ENCODE measurements around the gene LITAF.
"Not testable (repeated sequence)": the region's sequence is repeated elsewhere in the genome, so short reads cannot be mapped to it uniquely, and the experiment has no call there.

Gene LITAF

GRCh38 chr16:11524098-11524760 is 62.5 kb downstream of the LITAF start:
- no peak for DNase-seq (ENCODE audit: extremely low read depth in 1 of 2, low read depth in 1 of 2)

GRCh38 chr16:11521055-11521454 is 65.7 kb downstream of the LITAF start:
- DNase-seq (ENCODE audit: extremely low read depth in 1 of 2, low read depth in 1 of 2) = no peak

- no peak for DNase-seq (ENCODE audit: extremely low read depth in 1 of 2, low read depth in 1 of 2)
Measured at GRCh38 chr16:11520442-11520841, 66.3 kb downstream of the LITAF start.

GRCh38 chr16:11517961-11518360 is 68.8 kb downstream of the LITAF start:
- DNase-seq (ENCODE audit: extremely low read depth in 1 of 2, low read depth in 1 of 2) = no peak

DNA sequence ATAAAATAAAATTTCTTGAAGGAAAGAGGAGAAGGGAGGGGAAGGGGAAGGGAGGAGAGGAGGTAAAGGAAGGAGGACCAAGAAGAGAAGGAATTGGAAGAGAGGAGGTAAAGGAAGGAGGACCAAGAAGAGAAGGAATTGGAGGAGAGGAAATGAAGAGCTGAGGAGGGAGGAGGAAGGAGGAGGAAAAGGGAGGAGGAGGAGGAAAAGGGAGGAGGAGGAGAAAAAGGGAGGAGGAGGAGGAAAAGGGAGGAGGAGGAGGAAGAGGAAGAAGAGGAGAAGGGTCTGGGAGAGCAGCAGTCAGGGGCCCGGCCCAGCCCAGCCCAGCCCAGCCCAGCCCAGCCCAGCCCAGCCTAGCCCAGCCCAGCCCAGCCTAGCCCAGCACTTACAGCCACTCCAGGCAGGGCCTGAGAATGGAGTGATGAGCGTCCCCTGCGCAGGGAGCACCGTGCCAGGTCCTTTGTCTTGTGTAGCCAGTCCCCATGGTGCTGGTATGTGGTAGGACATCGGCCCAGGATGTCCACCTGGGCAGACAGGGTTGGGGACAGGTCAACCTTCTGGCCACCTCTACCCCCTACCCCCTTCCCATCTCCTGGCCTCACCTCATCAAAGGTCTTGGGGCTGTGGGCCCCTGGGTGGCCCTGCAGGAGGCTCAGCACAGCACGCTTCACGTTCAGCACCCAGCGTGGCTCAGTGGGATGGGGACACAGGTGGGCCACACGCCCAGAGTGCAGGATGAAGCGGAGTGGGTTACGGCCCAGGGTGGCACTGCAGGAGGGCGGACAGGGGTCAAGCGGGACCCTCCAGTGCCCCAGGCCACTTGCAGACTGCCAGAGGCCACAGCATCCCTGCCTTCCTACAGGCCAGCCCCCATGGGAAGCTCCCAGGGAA is 70.9 kb downstream of the LITAF start:
- DNase-seq (ENCODE audit: extremely low read depth in 1 of 2, low read depth in 1 of 2) = no peak

GRCh38 chr16:11514283-11514682 is 72.4 kb downstream of the LITAF start:
- DNase-seq (ENCODE audit: extremely low read depth in 1 of 2, low read depth in 1 of 2) = no peak

DNA sequence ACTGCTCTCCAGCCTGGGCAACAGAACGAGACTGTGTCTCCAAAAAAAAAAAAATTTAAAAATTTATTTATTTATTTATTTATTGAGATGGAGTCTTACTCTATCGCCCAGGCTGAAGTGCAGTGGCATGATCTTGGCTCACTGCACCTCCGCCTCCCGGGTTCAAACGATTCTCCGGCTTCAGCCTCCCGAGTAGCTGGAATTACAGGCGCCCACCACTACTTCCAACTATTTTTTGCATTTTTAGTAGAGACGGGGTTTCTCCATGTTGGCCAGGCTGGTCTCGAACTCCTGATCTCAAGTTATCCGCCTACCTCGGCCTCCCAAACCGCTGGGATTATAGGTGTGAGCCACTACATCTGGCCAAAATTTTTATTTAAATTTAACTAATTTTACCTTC is 73.4 kb downstream of the LITAF start:
- DNase-seq (ENCODE audit: extremely low read depth in 1 of 2, low read depth in 1 of 2) = not testable (repeated sequence)

GRCh38 chr16:11511801-11512200 is 74.9 kb downstream of the LITAF start:
- no peak for DNase-seq (ENCODE audit: extremely low read depth in 1 of 2, low read depth in 1 of 2)

GRCh38 chr16:11511328-11511727 is 75.4 kb downstream of the LITAF start:
- DNase-seq (ENCODE audit: extremely low read depth in 1 of 2, low read depth in 1 of 2) = no peak

DNA sequence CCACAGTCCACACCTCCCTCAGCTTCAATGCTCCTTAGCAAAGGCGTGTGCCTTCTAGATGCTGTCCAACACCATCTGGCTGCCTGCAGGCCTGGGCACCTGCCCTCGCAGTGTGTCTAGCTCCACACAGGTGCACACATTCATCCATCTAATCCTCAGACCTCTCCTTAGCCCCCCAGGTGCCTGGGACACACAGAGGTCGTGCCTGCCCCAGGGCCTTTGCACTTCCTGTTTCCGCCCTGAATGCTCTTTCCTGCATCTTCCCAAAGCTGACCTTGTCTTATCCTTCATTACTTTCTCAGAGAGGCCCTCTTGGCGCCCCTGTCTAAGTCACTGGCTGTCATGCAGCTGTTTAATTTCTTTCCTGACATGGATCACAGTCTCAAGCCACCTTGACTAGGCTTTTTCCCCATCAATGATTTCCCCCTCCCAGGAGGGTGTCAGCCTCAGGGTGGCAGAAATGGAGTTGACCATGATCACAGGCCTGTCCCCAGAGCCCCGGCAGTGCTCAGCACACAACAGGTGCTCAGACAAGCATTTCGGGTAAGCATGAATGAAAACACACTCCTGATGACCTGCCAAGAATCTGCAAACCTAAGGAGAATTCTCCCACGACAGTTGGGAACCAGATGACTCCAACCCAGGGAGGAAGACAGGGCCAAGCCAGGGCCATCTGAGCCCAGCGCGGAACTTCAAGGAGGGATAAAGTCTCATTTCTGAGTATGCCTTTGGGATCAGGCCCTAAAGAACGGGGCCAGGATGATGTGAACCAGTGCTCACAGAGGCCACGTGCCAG is 76.3 kb downstream of the LITAF start:
- no peak for DNase-seq (ENCODE audit: extremely low read depth in 1 of 2, low read depth in 1 of 2)

DNA sequence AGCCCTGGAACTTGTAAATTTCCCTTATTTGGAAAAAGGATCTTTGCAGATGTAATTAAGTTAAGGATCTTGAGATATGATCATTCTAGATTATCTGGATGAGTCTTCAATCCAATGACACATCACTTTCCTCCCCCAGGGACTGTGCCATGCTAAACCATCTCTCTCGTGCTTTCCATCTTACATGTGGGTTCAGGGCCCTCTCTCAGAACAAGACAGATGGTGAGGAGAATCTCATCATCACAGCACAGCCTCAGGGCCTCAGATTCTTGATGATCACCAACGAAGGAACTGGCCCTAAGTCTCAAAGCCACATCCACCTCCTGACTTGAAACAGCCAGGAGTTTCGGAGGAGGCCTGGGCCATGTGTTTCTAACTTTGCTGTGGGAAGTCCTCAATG is 78.7 kb downstream of the LITAF start:
- no peak for DNase-seq (ENCODE audit: extremely low read depth in 1 of 2, low read depth in 1 of 2)

- DNase-seq (ENCODE audit: extremely low read depth in 1 of 2, low read depth in 1 of 2) = no peak
Measured at GRCh38 chr16:11507350-11507749, 79.4 kb downstream of the LITAF start.

- no peak for DNase-seq (ENCODE audit: extremely low read depth in 1 of 2, low read depth in 1 of 2)
Measured at GRCh38 chr16:11506741-11507305, 79.9 kb downstream of the LITAF start.

DNA sequence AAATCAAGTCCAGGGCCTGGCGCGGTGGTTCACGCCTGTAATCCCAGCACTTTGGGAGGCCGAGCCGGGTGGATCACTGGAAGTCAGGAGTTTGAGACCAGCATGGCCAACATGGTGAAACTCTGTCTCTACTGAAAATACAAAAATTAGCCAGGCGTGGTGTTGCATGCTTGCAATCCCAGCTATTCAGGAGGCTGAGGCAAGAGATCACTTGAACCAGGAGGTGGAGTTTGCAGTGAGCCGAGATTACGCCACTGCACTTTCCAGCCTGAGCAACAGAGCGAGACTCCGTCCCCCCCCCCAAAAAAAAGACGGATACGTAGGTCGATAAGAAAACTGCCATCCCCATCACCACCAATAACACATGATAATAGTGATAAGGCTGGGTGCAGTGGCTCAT is 82.5 kb downstream of the LITAF start:
- not testable (repeated sequence) for DNase-seq (ENCODE audit: extremely low read depth in 1 of 2, low read depth in 1 of 2)

- no peak for DNase-seq (ENCODE audit: extremely low read depth in 1 of 2, low read depth in 1 of 2)
Measured at GRCh38 chr16:11503566-11503965, 83.2 kb downstream of the LITAF start.

- no peak for DNase-seq (ENCODE audit: extremely low read depth in 1 of 2, low read depth in 1 of 2)
Measured at GRCh38 chr16:11502239-11502638, 84.5 kb downstream of the LITAF start.

- no peak for DNase-seq (ENCODE audit: extremely low read depth in 1 of 2, low read depth in 1 of 2)
Measured at GRCh38 chr16:11501632-11502031, 85.1 kb downstream of the LITAF start.

- DNase-seq (ENCODE audit: extremely low read depth in 1 of 2, low read depth in 1 of 2) = no peak
Measured at GRCh38 chr16:11500700-11501346, 85.9 kb downstream of the LITAF start.

DNA sequence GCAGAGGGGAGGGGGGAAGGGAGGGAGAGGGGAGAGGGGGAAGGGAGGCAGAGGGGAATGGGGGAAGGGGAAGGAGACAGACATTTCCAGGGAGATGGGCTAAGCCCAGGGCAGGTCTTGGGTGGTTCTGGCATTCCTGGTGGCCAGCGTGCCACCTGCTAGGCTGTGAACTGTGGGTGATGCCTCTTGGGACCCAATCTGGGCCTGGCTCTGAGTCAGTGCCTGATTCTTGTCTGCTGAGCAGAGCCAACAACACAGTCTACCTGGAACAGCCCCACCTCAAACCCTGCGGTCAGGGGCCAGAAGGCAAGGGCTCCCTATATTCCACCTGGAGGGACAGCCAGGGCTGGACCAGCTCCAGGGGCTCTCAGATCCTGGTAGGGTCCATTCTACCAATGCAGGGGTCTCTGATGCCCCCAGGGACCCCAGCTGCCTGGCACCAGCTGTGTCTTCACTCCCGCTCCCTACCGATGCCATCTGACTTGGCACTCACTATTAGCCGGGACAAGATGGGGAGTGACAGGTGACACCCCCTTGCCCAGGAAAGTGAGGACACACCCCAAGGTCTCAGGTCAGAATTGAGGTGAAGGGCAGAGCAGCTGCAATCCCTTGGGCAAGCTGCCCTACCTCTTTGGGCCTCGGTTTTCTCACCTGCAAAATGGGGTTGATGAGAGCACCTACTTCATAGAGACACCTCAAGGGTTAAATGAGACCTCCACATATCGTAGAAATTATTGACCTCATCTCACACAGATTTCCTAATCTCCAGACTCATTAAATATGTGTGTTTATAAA is 87.2 kb downstream of the LITAF start:
- DNase-seq (ENCODE audit: extremely low read depth in 1 of 2, low read depth in 1 of 2) = no peak

DNA sequence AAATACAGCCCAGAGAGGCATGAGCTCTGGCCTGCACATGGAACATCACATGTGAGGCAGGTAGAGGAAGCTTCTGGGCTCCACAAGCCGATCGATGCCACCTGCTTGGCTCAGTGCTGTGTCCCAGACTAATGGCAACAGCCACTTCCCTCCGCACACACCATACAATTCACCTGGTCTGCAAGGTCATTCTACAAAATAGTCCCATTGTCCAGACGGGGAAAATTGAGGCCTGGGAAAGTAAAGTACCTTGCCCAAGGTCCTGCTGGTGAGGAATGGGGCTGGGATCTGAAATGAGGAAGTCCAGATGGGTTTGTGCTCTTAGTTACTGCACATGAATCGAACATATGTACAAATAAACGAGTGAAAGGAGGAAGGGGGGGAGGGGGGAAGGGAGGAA is 88.0 kb downstream of the LITAF start:
- DNase-seq (ENCODE audit: extremely low read depth in 1 of 2, low read depth in 1 of 2) = no peak

Data from stimulated activated CD8-positive, alpha-beta memory T cell treated with anti-CD3 and anti-CD28 coated beads, Interleukin-7, amount 100 ng/mL, for 48 hours (primary cell).